Measurements from ENCODE around the gene ELF3. TPM values are rescaled to one million over a fixed set of nuclear protein-coding genes. Genes with fewer than 3 reads are reported as not detected.

ELF3 gene
- total and polyA plus RNA-seq, 2 of the 4 experiments (the other 2 are of a cell fraction), result under 0.01 to 0.38 TPM

- Histone ChIP-seq H3K4me1 (ENCODE audit: control insufficient read depth, insufficient read depth, low read length) (peaks cover 2% of the 10 kb centered on the region), H3K4me2 (ENCODE audit: low read depth, low read length) (peak within 1 kb of the TSS; percentile 98), H3K36me3 (ENCODE audit: control insufficient read depth, insufficient read depth, low read length) (no peaks in the 10 kb centered on the region), H4K8ac (ENCODE audit: low read depth in 2 of 2, low read length in 2 of 2) (peak within 1 kb of the TSS; percentile 10 to 94), H2BK15ac (ENCODE audit: low read depth, low read length) (peak within 1 kb of the TSS; percentile 54; the same call in 1 of the 3 replicates), H3K18ac (ENCODE audit: low read depth, low read length) (peak within 1 kb of the TSS; percentile 91; the same call in 1 of the 2 replicates), H3K56ac (ENCODE audit: extremely low read depth, insufficient read depth, low read length) (peak within 1 kb of the TSS; percentile 89), H4K20me1 (ENCODE audit: insufficient read depth, low read length) (no peaks in the 10 kb centered on the region; the same call in none of the 2 replicates), H2AFZ (replicated peaks; ENCODE audit: low read length, poor library complexity) (peak within 1 kb of the TSS; percentile 100), H3K27me3 (ENCODE audit: control insufficient read depth, insufficient read depth, low read length) (no peaks in the 10 kb centered on the region), H3K9me1 (ENCODE audit: insufficient read depth, low read length) (peaks cover 12% of the 10 kb centered on the region; the same call in 1 of the 2 replicates), H2AK5ac (ENCODE audit: low read depth, low read length) (peak within 1 kb of the TSS; percentile 83), H4K91ac (ENCODE audit: insufficient read depth, low read depth, low read length) (peak within 1 kb of the TSS; percentile 77), H2BK20ac (ENCODE audit: low read depth, low read length) (no peak within 1 kb of the TSS), H2BK5ac (ENCODE audit: low read depth, low read length, poor library complexity, severe bottlenecking) (peak within 1 kb of the TSS; percentile 89), H2BK120ac (ENCODE audit: low read depth, low read length) (peak within 1 kb of the TSS; percentile 79), H3K27ac (ENCODE audit: insufficient read depth, low read length) (peak within 1 kb of the TSS; percentile 88), H3K79me1 (ENCODE audit: low read depth in 1 of 2, low read length in 2 of 2) (peaks cover 12 to 51% of the 10 kb centered on the region in 2 experiments; a peak in 2 of 4 replicates), H3K4ac (ENCODE audit: low read depth, low read length) (peak within 1 kb of the TSS; percentile 95), H2AK9ac (replicated peaks; ENCODE audit: low read depth, low read length, poor library complexity) (peak within 1 kb of the TSS; percentile 91), H3K9ac (ENCODE audit: low read depth, low read length) (peak within 1 kb of the TSS; percentile 99), H3K9me3 (ENCODE audit: control insufficient read depth, insufficient read depth, low read length) (no peaks in the 10 kb centered on the region), H3K4me3 (ENCODE audit: insufficient read depth, low read depth, low read length) (peak within 1 kb of the TSS; percentile 98), H3K23ac (ENCODE audit: low read depth, low read length) (peak within 1 kb of the TSS; percentile 97), H4K5ac (ENCODE audit: low read depth, low read length) (peak within 1 kb of the TSS; percentile 95), H3K14ac (replicated peaks; ENCODE audit: low read depth, low read length) (peak within 1 kb of the TSS; percentile 98)
- DNase-seq (peak; percentile 70), ATAC-seq (ENCODE audit: low read depth) (peak; percentile 79)
- 0% methylated on average over 51 of the region's 80 CpGs; no CpG with 5 or more reads in 1 of the 2 experiments for WGBS, 2 experiments (ENCODE audit: extremely low coverage in 2 of 2, insufficient read length in 1 of 2)
- dilution Hi-C loops (cut with HindIII; ENCODE audit: low sequenced_read_pairs, unreplicated experiment), result no loop called here
- POLR2A ChIA-PET (ENCODE audit: unreplicated experiment), result no interaction called here
- intact Hi-C loops (cut with micrococcal nuclease), result no loop called here
- BruUV-seq (replicated peaks), result no TSS peak
- CTCF ChIA-PET, result interaction anchor here (1.5 kb wide), 1 partner anchor 87 kb away, joined by 6 read pairs; no protein-coding TSS in a partner anchor
- in situ Hi-C loops (cut with MboI; ENCODE audit: low sequenced_read_pairs), result no loop called here
- TF ChIP-seq MAZ (IDR thresholded peaks at IDR 0.05; ENCODE audit: borderline replicate concordance, low read depth, low read length) (no peak; the same call in 1 of the 2 replicates), USF2 (IDR thresholded peaks at IDR 0.05; ENCODE audit: low read depth, low read length) (no peak), CEBPB (IDR thresholded peaks at IDR 0.05; ENCODE audit: low read depth, low read length) (no peak), RCOR1 (IDR thresholded peaks at IDR 0.05; ENCODE audit: insufficient replicate concordance, low read length) (no peak), MXI1 (IDR thresholded peaks at IDR 0.05; ENCODE audit: borderline replicate concordance, low read depth, low read length) (0 out of 2 replicates have a peak, but pooled peaks have one; percentile 25), POLR2A (IDR thresholded peaks at IDR 0.05; ENCODE audit: low read depth, low read length) (peak; percentile 85), SMC3 (IDR thresholded peaks at IDR 0.05; ENCODE audit: low read depth, low read length) (no peak), FOS (IDR thresholded peaks at IDR 0.05; ENCODE audit: low read depth, low read length) (no peak), RAD21 (IDR thresholded peaks at IDR 0.05; ENCODE audit: low read length) (no peak; the same call in 1 of the 2 replicates), NFE2L2 (IDR thresholded peaks at IDR 0.05; ENCODE audit: low read depth, low read length) (no peak), CHD1 (IDR thresholded peaks at IDR 0.05; ENCODE audit: low read depth, low read length) (no peak), ELK1 (IDR thresholded peaks at IDR 0.05; ENCODE audit: borderline replicate concordance, low read depth, low read length) (no peak), MAFK (IDR thresholded peaks at IDR 0.05; ENCODE audit: low read depth, low read length) (no peak), RFX5 (IDR thresholded peaks at IDR 0.05; ENCODE audit: low read depth, low read length) (no peak)
These were observed 27.6 kb upstream of the ELF3 start, which contains the start of gene RNPEP for GRCh38 chr1:201982623-201983379. RNPEP (plus strand) TSS chr1:201982648; CDS start chr1:201982667, 19 bp downstream.
